Prostate gland (tissue), 2 donors: Measurements from ENCODE around the gene ACAA1. TPM values are rescaled to one million over a fixed set of nuclear protein-coding genes. Genes with fewer than 3 reads are reported as not detected.
A peak's percentile ranks its signal among the peaks of the same experiment; 100 is the strongest.

Experiments
- DNase-seq: peaks from one replicate; pipeline ENCODE4 v3.0.0-alpha.2; 2019; ENCODE audit warnings: low spot score
- H3K27ac ChIP-seq, 2 donors: fragments of 200-600 bp; sonication (generic); 2 replicates each; pipeline ENCODE4 v1.5.1; 2017 to 2019
- H3K27me3 ChIP-seq: fragments of 200-600 bp; sonication (generic); replicated peaks from 2 replicates; pipeline ENCODE4 v1.5.1; 2019; ENCODE audit not compliant: insufficient read depth
- H3K36me3 ChIP-seq, 2 donors: fragments of 200-600 bp; sonication (generic); 1 replicate in 1 of 2; 2 replicates in 1 of 2; pipeline versions ENCODE4 v1.5.1 to v1.8.1; 2017 to 2019
- H3K4me1 ChIP-seq: fragments of 200-600 bp; sonication (generic); replicated peaks from 2 replicates; pipeline ENCODE4 v1.5.1; 2019
- H3K4me3 ChIP-seq, 2 donors: fragments of 200-600 bp; sonication (generic); 2 replicates each; pipeline ENCODE4 v1.5.1; 2017 to 2019
- H3K9me3 ChIP-seq: fragments of 200-600 bp; sonication (generic); 2 replicates; pipeline ENCODE4 v1.5.1; 2017
- CTCF ChIP-seq, 4 experiments: fragments of 200-600 bp in 2 of 4; fragments of 450-650 bp in 2 of 4; sonication (generic) in 2 of 4; IDR thresholded peaks; 1 replicate in 3 of 4; 2 replicates in 1 of 4; pipeline ENCODE4 v1.5.1; 2016 to 2019; ENCODE audit warnings: antibody characterized with exemption in 4 of 4, mild to moderate bottlenecking in 2 of 4, moderate library complexity in 2 of 4
- POLR2A ChIP-seq: fragments of 450-650 bp; IDR thresholded peaks from one replicate; pipeline ENCODE4 v1.6.1; 2016; ENCODE audit warnings: antibody characterized with exemption, mild to moderate bottlenecking
- POLR2AphosphoS5 ChIP-seq: sonication (generic); formaldehyde crosslinking; IDR thresholded peaks from one replicate; pipeline ENCODE4 v1.6.1; 2017; ENCODE audit warnings: antibody characterized with exemption
- WGBS: methylation state at CpG from one replicate; pipeline ENCODE4 v1.1.5; 2018; 5-methylcytosine and 5-hydroxymethylcytosine counted together
- intact Hi-C: fragments of 100-400 bp; cut with DNase I; formaldehyde crosslinking; loops from one replicate; pipeline ENCODE4 v1.14.2; 2022
- total RNA-seq, 2 donors: library from RNA; depleted of rRNA; stranded (reverse); fragments of >200 nt; gene quantifications; one replicate each; pipeline ENCODE4 v1.1.0, GENCODE V29; 2016

Gene ACAA1
- 100 to 1,000 TPM in 1 of 2 donors, 10 to 100 TPM in 1; 89.8 to 112 TPM for total RNA-seq

- Histone ChIP-seq H3K36me3 (no peaks in the 10 kb centered on the region), H3K9me3 (no peaks in the 10 kb centered on the region), H3K4me3 (peak within 1 kb of the TSS; percentile 90 to 99), H3K27me3 (no peaks in the 10 kb centered on the region), H3K27ac (peak within 1 kb of the TSS; percentile 91 to 94), H3K4me1 (peaks cover 10% of the 10 kb centered on the region)
- intact Hi-C loops: loop anchor here (5.0 to 10.0 kb wide), 3 partner anchors 110 to 348 kb away; partner anchors contain the start of gene ACVR2B
- peak; percentile 100 for DNase-seq
- peak in 2 of 4 experiments; percentile 24 to 40 for TF ChIP-seq CTCF (IDR thresholded peaks at IDR 0.05)
- TF ChIP-seq POLR2AphosphoS5: peak; percentile 94
- peak; percentile 97 for TF ChIP-seq POLR2A
- WGBS: 0% methylated on average over 43 of the region's 66 CpGs
Observed at GRCh38 chr3:38136777-38137614, at the start of gene ACAA1. ACAA1 (minus strand) TSS chr3:38137127; CDS start chr3:38137035, 92 bp downstream.

- TF ChIP-seq POLR2A (no peak), CTCF (IDR thresholded peaks at IDR 0.05) (no peak), POLR2AphosphoS5 (no peak)
- Histone ChIP-seq H3K27ac (no peak overlapping the region), H3K4me3 (no peak overlapping the region), H3K27me3 (no peaks in the 10 kb centered on the region), H3K36me3 (no peaks in the 10 kb centered on the region), H3K9me3 (no peaks in the 10 kb centered on the region), H3K4me1 (no peaks in the 10 kb centered on the region)
- intact Hi-C loops: no loop called here
- no peak for DNase-seq
- WGBS: 37% methylated on average over 2 of the region's 2 CpGs
Observed at GRCh38 chr3:38177181-38177580, 40.3 kb upstream of the ACAA1 start.

GRCh38 chr3:38173834-38174418, 37.0 kb upstream of the ACAA1 start:
- intact Hi-C loops: no loop called here

GRCh38 chr3:38171622-38172021, 34.7 kb upstream of the ACAA1 start:
- TF ChIP-seq CTCF (IDR thresholded peaks at IDR 0.05): no peak
- TF ChIP-seq POLR2AphosphoS5: no peak
- TF ChIP-seq POLR2A: no peak
- Histone ChIP-seq H3K27me3 (no peaks in the 10 kb centered on the region), H3K36me3 (no peaks in the 10 kb centered on the region), H3K4me3 (no peak overlapping the region), H3K4me1 (no peaks in the 10 kb centered on the region), H3K27ac (no peak overlapping the region), H3K9me3 (no peaks in the 10 kb centered on the region)
- DNase-seq: no peak
- intact Hi-C loops: no loop called here
- 88% methylated on average over 2 of the region's 2 CpGs for WGBS

More at GRCh38 chr3:38173834-38174418, 37.0 kb upstream of the ACAA1 start:
- no peaks in the 10 kb centered on the region for H3K9me3 ChIP-seq
- 94% methylated on average over 5 of the region's 5 CpGs for WGBS
- H3K27me3 ChIP-seq: no peaks in the 10 kb centered on the region
- no peaks in the 10 kb centered on the region for H3K36me3 ChIP-seq
- no peak overlapping the region for H3K4me3 ChIP-seq
- no peaks in the 10 kb centered on the region for H3K4me1 ChIP-seq
- no peak for TF ChIP-seq CTCF (IDR thresholded peaks at IDR 0.05)
- TF ChIP-seq POLR2A: no peak
- TF ChIP-seq POLR2AphosphoS5: no peak
- H3K27ac ChIP-seq: no peak overlapping the region
- DNase-seq: no peak
